GM18526 (cell line): ENCODE results near the gene GRM4.

Experiments used
- POLR2A ChIP-seq: IDR thresholded peaks from 3 replicates; pipeline ENCODE4 v1.6.1; 2011; ENCODE audit not compliant: insufficient read length; ENCODE audit errors: extremely low read depth

GRM4 gene

DNA sequence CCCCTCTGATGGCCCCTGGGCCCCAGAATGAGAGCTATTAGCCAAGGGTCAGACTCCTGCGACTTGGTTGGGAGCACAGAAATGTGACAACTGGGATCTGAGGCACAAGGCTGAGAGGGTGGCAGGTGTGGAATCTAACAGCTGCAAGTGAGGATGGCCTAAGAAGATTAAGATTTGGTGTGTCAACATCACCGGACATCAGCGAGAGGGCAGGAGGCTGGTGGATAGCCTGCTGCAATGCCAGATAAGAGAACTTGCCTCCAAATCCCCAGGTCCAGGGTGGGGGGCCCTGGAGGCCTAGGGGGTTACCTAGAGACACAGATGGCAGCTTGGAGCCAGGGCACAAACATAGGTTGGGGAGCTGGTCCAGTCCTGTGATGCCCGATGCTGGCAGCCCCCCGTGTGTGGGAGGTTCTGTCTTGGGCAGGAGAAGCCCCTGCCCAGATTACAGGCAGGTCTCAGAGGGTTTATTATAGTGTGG lies 155.8 kb downstream of the GRM4 start:
- TF ChIP-seq POLR2A, result no peak

DNA sequence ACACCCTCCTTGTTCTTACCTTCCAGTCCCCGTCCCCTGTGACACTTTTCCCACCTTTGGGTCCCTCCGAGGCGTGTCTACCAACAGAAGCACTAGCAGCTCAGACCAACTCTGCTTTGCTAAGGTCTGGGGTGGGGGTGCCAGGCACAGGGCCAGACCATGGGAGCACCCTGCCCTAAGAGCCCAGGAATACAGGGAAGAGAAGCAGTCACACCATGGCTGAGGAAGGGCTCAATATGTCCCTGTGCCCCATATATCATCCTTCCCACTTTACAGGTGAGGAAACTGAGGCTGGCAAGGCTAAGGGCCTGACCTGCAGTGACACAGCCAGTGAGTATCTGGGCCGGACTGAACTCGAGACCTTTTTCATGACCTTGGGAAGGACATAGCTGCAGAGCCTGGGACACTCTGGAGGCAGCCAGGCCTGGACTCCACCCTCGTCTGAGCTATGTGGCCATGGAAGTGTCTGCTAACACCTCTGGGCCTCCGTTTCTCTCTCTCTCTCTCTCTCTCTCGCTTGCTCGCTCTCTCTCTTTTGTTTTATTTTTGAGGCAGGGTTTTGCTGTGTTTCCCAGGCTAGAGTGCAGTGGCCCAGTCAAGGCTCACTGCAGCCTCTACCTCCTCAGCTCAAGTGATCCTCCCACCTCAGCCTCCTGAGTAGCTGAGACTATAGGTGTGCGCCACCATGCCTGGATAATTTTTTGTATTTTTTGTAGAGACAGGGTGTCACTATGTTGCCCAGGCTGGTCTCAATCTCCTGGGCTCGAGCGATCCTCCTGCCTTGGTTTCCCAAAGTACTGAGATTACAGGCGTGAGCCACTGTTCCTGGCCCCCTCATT lies 156.7 kb downstream of the GRM4 start:
- no peak for TF ChIP-seq POLR2A

DNA sequence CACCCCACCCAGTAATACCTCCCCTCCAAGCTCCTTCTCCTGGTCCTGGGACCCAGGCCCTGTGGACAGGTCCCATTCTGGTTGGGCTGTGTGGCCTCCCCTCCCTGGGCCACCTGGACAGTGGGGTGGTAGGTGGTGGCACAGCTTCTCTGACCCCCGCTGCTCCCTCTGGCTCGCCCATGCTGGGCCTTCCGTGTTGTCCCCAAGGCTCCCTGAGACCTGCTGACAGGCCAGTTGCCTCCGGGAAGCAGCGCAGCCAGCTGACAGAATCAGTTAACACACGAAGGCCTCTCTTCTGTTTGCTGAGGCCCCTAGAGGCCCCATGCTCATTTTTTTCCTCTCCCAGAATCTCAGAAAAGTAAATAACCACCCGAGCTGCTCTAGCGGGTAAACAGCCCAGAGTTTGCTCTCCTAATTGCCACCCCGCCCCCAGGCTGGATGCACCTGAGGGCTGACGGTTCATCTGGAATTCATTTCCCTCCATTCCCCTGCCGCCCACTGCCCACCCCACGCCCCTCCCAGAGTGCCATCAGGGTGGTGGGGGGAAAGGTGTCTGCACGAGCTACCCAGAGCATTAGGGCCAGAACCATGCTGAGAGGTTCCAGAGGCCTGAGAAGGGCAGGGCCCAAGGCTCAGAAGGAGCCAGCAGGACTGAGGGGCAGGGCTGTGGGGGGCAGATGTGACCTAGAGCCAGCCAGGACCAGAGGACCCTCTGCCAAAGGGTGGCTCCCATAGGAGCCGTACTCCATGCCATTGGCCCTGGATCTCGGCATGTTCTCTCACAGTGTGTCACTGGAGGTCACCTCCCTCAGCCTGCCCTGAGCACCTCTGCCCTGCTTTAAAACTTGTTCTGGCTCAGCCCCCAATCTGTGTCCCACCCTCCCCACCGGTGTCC lies 157.5 kb downstream of the GRM4 start:
- TF ChIP-seq POLR2A, result no peak

DNA sequence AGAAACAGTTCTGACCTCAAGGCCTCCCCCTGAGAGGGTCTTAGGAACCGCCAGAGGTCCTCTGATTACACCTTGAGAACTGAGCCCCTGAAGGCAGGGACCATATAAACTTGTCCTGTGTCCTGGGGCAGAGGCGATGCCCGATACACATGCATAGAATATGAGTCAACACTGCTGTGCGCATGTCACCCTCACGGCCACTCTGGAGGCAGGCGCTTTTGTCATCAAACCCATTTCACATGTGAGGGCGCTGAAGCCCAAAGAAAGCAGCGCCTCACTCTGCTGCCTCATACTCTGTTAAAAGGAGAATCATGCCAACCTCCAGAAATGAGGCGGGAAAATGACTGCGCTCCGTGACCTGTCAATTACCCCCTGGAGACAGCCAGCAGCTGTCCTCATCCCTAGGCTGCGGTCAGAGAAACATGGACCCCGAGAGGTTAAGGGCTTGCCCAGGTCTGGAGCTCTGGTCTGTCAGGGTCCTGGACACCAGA lies 158.3 kb downstream of the GRM4 start:
- TF ChIP-seq POLR2A, result no peak

DNA sequence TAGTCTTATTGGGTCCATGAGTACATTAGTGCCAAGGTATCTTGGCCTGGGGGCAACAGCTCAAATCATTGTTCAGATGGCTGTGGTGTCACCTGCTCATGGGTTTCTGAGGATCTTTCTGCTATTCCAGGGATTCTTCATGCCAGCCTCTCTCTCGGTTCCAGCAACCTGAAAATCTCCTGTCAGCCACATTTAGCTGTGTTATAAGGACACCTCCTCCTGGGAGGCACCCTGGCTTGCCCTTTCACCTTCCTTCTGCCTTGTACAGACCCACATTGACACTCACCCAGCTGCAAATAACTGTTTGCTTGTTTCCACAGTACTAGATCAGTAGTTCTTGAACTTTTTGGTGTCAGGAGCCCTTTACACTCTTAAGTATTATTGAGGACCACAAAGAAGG lies 159.9 kb downstream of the GRM4 start:
- TF ChIP-seq POLR2A, result no peak

DNA sequence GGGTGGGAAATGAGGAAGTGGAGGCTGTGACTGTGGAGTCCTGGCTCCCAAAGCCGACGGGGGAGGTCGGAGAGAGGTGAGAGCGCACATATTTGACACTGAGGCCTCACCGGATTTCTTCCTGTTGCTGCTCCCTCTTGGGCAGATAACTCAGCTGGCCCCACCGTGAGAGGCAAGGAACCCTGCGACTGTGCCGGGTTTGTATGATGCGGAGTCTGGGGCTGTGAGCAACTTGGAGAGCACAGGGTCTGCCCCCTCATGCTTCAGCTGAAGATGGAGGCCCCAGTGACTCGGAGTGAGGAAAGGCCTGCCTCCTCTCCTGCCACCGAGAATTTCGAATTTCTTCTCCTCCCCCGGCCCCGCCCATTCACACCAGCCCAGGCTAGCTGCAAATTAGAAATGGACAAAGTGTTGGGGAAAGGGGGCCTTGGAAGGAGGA lies 160.6 kb downstream of the GRM4 start:
- TF ChIP-seq POLR2A, result no peak

DNA sequence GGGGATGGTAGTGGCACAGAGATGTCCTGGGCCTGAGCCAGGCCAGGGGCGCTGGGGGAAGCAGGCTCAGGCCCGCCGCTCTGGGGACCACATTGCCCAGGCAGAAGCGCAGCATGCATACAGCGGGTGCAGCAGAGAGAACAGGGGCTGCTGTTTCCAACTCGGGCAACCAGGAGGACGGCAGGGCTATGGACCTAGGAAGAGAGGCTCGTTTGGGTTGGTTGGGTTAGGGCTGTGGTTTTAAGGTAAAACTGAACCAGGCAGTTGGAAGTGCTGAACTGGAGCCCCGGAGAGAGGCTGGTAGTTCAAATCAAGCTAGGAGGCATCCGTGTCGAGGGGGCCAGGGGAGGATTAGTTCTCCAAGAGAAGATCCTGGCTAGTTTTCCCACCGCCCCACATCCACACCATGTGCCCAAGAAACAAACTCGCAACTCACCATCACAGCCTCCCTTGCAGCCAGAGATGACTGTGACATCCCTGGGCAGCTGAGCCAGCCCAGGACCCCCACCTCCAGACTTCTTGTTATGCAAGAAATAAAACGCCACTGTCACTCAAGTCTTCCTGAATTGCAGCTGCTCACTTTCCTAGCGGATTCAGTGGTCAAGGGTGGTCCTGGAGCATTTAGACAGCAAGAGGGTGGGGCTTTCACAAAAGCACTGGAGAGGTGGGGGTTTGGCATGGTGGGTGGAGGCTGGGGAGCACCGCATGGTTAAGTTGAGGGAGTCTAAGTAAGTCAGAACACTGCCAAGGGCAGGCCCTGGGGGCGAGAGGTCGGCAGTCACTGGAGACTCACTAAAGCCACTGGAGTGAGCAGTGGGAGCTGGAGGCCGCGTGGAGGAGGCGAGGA lies 161.2 kb downstream of the GRM4 start:
- no peak for TF ChIP-seq POLR2A

DNA sequence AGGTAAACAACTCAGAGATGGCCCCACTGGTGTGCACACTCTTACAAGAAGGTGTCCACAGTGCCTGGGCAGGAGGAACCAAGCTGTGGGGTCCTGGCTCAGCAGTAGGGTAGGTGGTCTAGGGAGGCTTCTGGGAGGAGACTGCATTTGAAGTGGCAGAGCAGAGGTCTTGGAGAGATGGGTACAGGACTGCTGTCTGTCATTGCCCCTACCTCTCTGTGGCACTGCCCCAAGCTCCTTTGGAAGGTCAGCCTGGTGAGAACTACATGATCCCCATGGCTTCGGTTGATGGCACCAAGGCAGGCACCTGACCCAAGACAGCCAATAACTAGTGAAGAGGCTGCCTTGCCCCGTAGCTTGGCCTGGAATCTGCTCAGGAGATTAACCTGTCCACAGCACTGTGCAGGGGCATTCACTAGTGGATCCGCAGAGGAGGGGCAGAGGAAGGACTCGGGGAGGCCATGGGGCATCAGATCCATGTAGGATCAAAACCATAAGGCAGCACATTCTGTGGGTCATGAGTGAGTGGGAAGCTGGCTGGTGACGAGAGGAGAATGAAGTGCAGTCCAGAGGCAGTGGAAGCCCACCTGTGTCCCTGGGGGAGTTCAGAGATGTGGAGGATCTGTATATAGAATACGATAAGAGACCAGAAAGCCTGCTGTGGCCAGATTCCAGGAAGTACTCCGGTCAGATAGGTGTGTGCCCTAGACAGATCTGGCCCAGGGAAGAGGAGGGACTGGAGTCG lies 162.0 kb downstream of the GRM4 start:
- no peak for TF ChIP-seq POLR2A

DNA sequence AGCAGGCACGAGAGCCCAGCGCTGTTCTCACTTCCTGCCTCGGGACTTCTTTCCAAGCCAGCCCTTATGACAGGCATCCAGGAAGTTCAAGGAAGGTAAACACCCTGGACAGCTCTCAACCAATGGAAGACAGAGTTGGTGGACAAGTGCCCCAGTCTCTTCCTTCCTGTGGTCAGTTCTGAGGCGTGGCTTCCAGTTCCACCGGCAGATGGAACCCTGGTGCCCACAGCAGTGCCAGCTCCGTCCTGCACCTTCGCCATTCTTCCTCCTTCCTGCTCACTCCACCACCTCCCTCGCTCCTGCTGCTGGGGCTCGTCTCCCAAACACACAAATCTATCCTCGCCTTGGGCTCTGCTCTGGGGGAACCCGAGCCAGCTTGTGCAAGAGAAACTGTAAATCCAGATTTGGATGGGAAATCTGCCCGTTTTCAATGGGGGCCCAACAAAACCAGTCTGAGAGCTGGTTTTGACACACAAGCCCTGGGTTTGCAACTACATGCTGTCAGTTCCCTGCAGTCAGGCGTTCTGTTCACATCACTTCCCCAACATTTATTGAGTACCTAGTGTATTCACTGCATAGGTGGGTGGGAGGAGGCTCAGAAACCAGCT lies 162.7 kb downstream of the GRM4 start:
- no peak for TF ChIP-seq POLR2A

DNA sequence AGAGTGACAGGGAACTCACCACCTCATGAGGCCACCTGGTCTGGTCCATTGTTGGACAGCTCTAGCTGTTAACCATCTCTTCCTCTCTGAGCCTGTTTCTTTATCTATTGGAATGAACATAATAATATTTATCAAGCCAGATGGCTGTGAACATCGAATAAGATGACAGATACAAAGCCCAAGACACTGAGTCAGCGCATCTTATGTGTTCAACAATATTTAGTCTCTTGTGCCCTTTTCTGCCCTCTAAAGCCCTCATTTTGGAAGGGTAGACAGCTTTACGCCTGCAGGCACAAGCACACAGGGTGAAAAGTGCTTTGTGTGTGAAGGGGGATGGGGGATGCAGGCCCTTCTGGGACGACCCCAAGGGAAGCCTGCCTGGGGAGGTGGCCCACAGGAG lies 164.0 kb downstream of the GRM4 start:
- no peak for TF ChIP-seq POLR2A

DNA sequence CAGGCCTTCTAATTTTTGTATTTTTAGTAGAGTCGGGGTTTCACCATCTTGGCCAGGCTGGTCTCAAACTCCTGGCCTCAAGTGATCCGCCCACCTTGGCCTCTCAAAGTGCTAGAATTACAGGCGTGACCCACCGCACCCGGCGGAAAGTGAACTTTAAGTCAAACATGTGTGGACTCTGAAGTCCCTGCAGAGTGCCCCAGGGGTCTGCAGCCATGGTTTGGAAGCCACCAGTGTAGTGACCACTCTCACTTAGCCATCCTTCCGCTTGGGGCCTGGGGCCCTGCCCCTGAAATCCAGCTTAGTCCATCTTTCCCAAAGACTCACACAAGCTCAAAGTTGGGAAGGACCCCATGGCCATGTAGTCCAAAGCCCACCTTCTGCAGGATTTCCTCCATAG lies 164.5 kb downstream of the GRM4 start:
- TF ChIP-seq POLR2A, result no peak

DNA sequence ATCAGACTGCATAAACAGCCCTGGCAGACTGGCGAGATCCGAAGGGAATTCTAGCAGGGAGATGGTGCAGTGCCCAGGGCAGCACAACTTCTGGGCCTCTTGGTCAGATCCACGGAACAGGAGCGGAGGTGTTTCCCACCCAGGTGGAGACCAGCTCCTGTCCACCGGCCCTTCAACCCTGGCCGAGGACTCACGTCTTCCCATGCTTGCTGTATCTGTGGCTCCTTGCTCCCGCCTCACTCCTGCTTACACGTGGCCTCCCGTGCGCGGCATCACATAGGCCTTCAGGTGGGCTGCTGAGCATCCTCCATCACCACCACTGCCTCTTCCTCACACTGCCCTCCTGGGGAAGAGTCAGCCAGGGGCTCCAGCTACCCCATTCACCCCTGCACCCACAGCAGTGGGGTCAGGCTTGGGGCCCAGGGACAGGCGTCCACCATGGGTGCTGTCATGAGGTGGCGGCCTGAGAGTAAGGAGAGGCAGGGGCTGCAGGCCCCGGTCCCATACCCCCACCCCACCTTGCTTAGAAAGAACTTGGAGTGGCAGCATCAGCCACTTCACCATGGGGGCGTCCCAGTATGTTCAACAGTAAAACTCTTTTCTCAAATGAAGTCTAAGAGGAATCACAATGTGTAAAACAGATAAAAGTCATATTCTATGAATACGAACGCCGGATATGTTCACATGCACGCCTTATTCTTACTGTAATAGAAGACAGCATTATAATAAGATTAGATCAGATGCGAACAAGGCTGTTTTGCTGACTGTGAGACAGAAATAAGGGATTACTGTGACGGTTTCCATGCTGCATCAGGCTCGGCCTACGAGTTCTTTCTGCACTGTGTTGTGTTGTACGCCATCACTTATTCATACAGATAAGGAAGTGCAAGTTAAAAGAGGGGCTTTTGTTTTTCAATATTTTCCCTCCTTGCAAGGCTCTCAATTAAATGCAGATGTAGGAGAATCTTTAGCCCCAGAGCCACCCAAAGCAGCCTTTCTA lies 165.4 kb downstream of the GRM4 start:
- TF ChIP-seq POLR2A, result no peak

DNA sequence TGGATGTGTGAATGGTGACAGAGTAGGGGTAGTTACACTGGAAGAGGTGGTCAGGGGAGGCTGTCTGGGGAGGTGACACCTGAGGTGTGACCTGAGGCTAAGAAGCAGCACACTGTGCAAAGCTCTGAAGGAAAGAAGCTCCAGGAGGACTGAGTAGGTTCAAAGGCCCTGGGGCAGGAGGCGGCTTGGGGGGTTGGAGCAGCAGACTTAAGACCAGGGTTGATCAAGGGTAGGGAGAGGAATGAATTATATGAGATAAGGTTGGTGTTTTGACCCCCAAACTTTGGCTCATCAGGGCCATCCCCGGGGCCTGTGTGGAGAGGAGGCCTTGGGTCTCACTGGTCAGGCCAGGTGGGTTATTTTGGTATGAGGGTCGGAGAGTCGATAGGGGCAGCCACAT lies 166.1 kb downstream of the GRM4 start:
- no peak for TF ChIP-seq POLR2A
